SK-N-SH treated with all-trans-retinoic acid at 6 μM for 48 hours (cell line): ENCODE measurements around the gene IL1RN.

Experiments
- ARNTL ChIP-seq: fragments of 450-650 bp; formaldehyde crosslinking; IDR thresholded peaks from 2 replicates; pipeline ENCODE4 v1.5.0; 2020; ENCODE audit warnings: low read depth, mild to moderate bottlenecking, moderate library complexity, borderline replicate concordance
- ESRRG ChIP-seq: fragments of 250-450 bp; sonication (Bioruptor Pico); IDR thresholded peaks from 2 replicates; pipeline ENCODE4 v1.6.1; 2021; ENCODE audit warnings: mild to moderate bottlenecking
- OSR1 ChIP-seq: fragments of 250-450 bp; sonication (Bioruptor Pico); IDR thresholded peaks from 2 replicates; pipeline ENCODE4 v1.8.0; 2022; ENCODE audit warnings: moderate library complexity, mild to moderate bottlenecking, inconsistent platforms
- ZFP3 ChIP-seq: fragments of 250-450 bp; sonication (Bioruptor Pico); IDR thresholded peaks from 2 replicates; pipeline ENCODE4 v1.5.0; 2020; ENCODE audit warnings: mild to moderate bottlenecking, moderate library complexity
- ZFP30 ChIP-seq: fragments of 450-650 bp; formaldehyde crosslinking; IDR thresholded peaks from 2 replicates; pipeline ENCODE4 v1.5.0; 2022; ENCODE audit warnings: mild to moderate bottlenecking, moderate library complexity
- ZNF565 ChIP-seq: fragments of 450-650 bp; formaldehyde crosslinking; conservative IDR thresholded peaks from 2 replicates; pipeline ENCODE4 v1.5.0; 2020; ENCODE audit warnings: low read depth, mild to moderate bottlenecking, moderate library complexity
- ZNF70 ChIP-seq: fragments of 450-650 bp; formaldehyde crosslinking; IDR thresholded peaks from 2 replicates; pipeline ENCODE4 v1.5.0; 2020; ENCODE audit warnings: mild to moderate bottlenecking, moderate library complexity
- ZNF8 ChIP-seq: fragments of 450-650 bp; formaldehyde crosslinking; IDR thresholded peaks from 2 replicates; pipeline ENCODE4 v1.5.0; 2020; ENCODE audit warnings: mild to moderate bottlenecking, moderate library complexity
- TF ChIP-seq, protein P1 (sequence below): fragments of 250-450 bp; sonication (Bioruptor Pico); IDR thresholded peaks from 2 replicates; pipeline ENCODE4 v1.8.0; 2020; ENCODE audit warnings: mild to moderate bottlenecking, moderate library complexity, borderline replicate concordance

DNA sequence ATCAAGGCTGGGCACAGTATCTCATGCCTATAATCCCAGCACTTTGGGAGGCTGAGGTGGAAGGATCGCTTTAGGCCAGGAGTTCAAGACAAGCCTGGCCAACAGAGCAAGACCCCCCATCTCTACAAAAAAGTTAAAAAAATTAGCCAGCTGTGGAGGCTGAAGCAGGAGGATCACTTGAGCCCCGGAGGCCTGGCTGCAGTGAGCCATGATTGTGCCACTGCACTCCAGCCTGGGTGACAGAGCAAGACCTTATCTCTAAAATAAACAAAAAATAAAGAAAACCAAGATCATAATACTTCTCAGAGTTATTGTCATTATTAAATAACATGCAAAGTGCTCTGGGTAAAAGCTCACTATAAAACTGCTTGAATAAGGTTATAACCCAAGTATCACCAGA is 14.9 kb downstream of the IL1RN start:
- TF ChIP-seq, protein P1, sequence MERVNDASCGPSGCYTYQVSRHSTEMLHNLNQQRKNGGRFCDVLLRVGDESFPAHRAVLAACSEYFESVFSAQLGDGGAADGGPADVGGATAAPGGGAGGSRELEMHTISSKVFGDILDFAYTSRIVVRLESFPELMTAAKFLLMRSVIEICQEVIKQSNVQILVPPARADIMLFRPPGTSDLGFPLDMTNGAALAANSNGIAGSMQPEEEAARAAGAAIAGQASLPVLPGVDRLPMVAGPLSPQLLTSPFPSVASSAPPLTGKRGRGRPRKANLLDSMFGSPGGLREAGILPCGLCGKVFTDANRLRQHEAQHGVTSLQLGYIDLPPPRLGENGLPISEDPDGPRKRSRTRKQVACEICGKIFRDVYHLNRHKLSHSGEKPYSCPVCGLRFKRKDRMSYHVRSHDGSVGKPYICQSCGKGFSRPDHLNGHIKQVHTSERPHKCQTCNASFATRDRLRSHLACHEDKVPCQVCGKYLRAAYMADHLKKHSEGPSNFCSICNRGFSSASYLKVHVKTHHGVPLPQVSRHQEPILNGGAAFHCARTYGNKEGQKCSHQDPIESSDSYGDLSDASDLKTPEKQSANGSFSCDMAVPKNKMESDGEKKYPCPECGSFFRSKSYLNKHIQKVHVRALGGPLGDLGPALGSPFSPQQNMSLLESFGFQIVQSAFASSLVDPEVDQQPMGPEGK (CRISPR knock-in tag), result no peak
- TF ChIP-seq ZNF565 (CRISPR knock-in tag) (no peak), ZNF8 (no peak), ZFP30 (CRISPR knock-in tag) (no peak), ESRRG (CRISPR knock-in tag) (no peak), ZFP3 (CRISPR knock-in tag) (no peak), ARNTL (no peak), ZNF70 (CRISPR knock-in tag) (no peak), OSR1 (CRISPR knock-in tag) (no peak)
